Hepatocyte (in vitro differentiated cells): ENCODE data around the gene KAT2B. TPM values are rescaled to one million over a fixed set of nuclear protein-coding genes. Genes with fewer than 3 reads are reported as not detected.

ENCODE experiments used
- DNase-seq: peaks from one replicate; pipeline ENCODE4 v3.0.0-alpha.2; 2016; ENCODE audit warnings: low spot score
- H2AFZ ChIP-seq: fragments of 200-600 bp; sonication (generic); 2 replicates; pipeline ENCODE4 v1.6.0; 2016; ENCODE audit warnings: antibody characterized with exemption, mild to moderate bottlenecking
- H3K27ac ChIP-seq: fragments of 200-600 bp; sonication (generic); 2 replicates; pipeline ENCODE4 v1.5.1; 2016; ENCODE audit warnings: mild to moderate bottlenecking
- H3K27me3 ChIP-seq: fragments of 200-600 bp; sonication (generic); 2 replicates; pipeline ENCODE4 v1.6.1; 2016
- H3K36me3 ChIP-seq: fragments of 200-600 bp; sonication (generic); replicated peaks from 2 replicates; pipeline ENCODE4 v1.5.1; 2016; ENCODE audit warnings: low read depth; ENCODE audit not compliant: insufficient read depth
- H3K4me1 ChIP-seq: fragments of 200-600 bp; sonication (generic); 2 replicates; pipeline ENCODE4 v1.5.1; 2016; ENCODE audit warnings: mild to moderate bottlenecking, moderate library complexity; ENCODE audit not compliant: insufficient read depth
- H3K4me2 ChIP-seq: fragments of 200-600 bp; sonication (generic); 2 replicates; pipeline ENCODE4 v1.6.0; 2016
- H3K4me3 ChIP-seq: fragments of 200-600 bp; sonication (generic); 2 replicates; pipeline ENCODE4 v1.5.1; 2016; ENCODE audit warnings: mild to moderate bottlenecking
- H3K79me2 ChIP-seq: fragments of 200-600 bp; sonication (generic); 2 replicates; pipeline ENCODE4 v1.6.0; 2017; ENCODE audit warnings: mild to moderate bottlenecking
- H3K9me2 ChIP-seq: fragments of 200-600 bp; sonication (generic); replicated peaks from 2 replicates; pipeline ENCODE4 v1.6.0; 2017; ENCODE audit warnings: mild to moderate bottlenecking; ENCODE audit not compliant: insufficient read depth
- H3K9me3 ChIP-seq: fragments of 200-600 bp; sonication (generic); 2 replicates; pipeline ENCODE4 v1.5.1; 2016; ENCODE audit warnings: low read depth, mild to moderate bottlenecking
- H4K20me1 ChIP-seq: fragments of 200-600 bp; sonication (generic); 2 replicates; pipeline ENCODE4 v1.6.0; 2016; ENCODE audit warnings: mild to moderate bottlenecking; ENCODE audit not compliant: insufficient read depth, poor library complexity, severe bottlenecking
- CTCF ChIP-seq: fragments of 200-600 bp; sonication (generic); IDR thresholded peaks from 2 replicates; pipeline ENCODE4 v1.5.1; 2016; ENCODE audit warnings: antibody characterized with exemption, mild to moderate bottlenecking; ENCODE audit not compliant: poor library complexity
- EZH2 ChIP-seq: fragments of 200-600 bp; sonication (generic); IDR thresholded peaks from 2 replicates; pipeline ENCODE4 v1.6.1; 2016; ENCODE audit warnings: antibody characterized with exemption, mild to moderate bottlenecking, borderline replicate concordance
- EZH2phosphoT487 ChIP-seq: fragments of 200-600 bp; sonication (generic); IDR thresholded peaks from one replicate; pipeline ENCODE4 v1.6.1; 2018; ENCODE audit warnings: antibody characterized with exemption, mild to moderate bottlenecking, low read depth, moderate library complexity; ENCODE audit not compliant: unreplicated experiment, severe bottlenecking
- WGBS: methylation state at CpG from one replicate; pipeline ENCODE4 v1.1.6; 2016; ENCODE audit warnings: low lambda C conversion rate; ENCODE audit errors: missing lambda C conversion rate; 5-methylcytosine and 5-hydroxymethylcytosine counted together
- polyA plus RNA-seq: library from polyadenylated mRNA; unstranded; fragments of >200 nt; fragmentation: Nextera tagmentation; extraction: Ambion mirVana; gene quantifications from 2 replicates; pipeline ENCODE4 v1.2.1, GENCODE V29; 2016
- total RNA-seq: library from RNA; depleted of rRNA; stranded (reverse); fragments of >200 nt; gene quantifications from 2 replicates; pipeline ENCODE4 v1.2.3, GENCODE V29; 2014

KAT2B gene
- total and polyA plus RNA-seq, 2 experiments from 2014 or later, result 11.7 to 13.3 TPM

GRCh38 chr3:20101041-20101440 is 60.8 kb downstream of the KAT2B start:
- no peaks in the 10 kb centered on the region for H4K20me1 ChIP-seq
- no peaks in the 10 kb centered on the region for H3K27me3 ChIP-seq
- H3K36me3 ChIP-seq, result no peaks in the 10 kb centered on the region
- H3K4me1 ChIP-seq, result no peaks in the 10 kb centered on the region
- H3K9me2 ChIP-seq, result no peaks in the 10 kb centered on the region
- H3K4me3 ChIP-seq, result no peak overlapping the region
- H2AFZ ChIP-seq, result no peak overlapping the region
- no peak for DNase-seq
- TF ChIP-seq EZH2 (no peak), CTCF (no peak), EZH2phosphoT487 (no peak)
- 89% methylated on average over 5 of the region's 5 CpGs for WGBS
- no peaks in the 10 kb centered on the region for H3K79me2 ChIP-seq
- H3K4me2 ChIP-seq, result no peak overlapping the region
- no peak overlapping the region for H3K27ac ChIP-seq
- no peaks in the 10 kb centered on the region for H3K9me3 ChIP-seq

- H3K36me3 ChIP-seq, result no peaks in the 10 kb centered on the region
- no peak overlapping the region for H3K4me2 ChIP-seq
- no peaks in the 10 kb centered on the region for H3K9me2 ChIP-seq
- H3K4me3 ChIP-seq, result no peak overlapping the region
- H3K27me3 ChIP-seq, result no peaks in the 10 kb centered on the region
- no peaks in the 10 kb centered on the region for H4K20me1 ChIP-seq
- DNase-seq, result no peak
- WGBS, result 100% methylated on average over 1 of the region's 1 CpG
- no peaks in the 10 kb centered on the region for H3K79me2 ChIP-seq
- no peaks in the 10 kb centered on the region for H3K4me1 ChIP-seq
- TF ChIP-seq CTCF (no peak), EZH2phosphoT487 (no peak), EZH2 (no peak)
- no peaks in the 10 kb centered on the region for H3K9me3 ChIP-seq
- no peak overlapping the region for H2AFZ ChIP-seq
- no peak overlapping the region for H3K27ac ChIP-seq
Measured at GRCh38 chr3:20103731-20104130, 63.5 kb downstream of the KAT2B start.

GRCh38 chr3:20104167-20104661 is 64.0 kb downstream of the KAT2B start:
- Histone ChIP-seq H3K9me3 (no peaks in the 10 kb centered on the region), H3K79me2 (no peaks in the 10 kb centered on the region), H3K4me1 (no peaks in the 10 kb centered on the region), H3K4me3 (no peak overlapping the region), H3K27me3 (no peaks in the 10 kb centered on the region), H4K20me1 (no peaks in the 10 kb centered on the region), H2AFZ (no peak overlapping the region), H3K27ac (no peak overlapping the region), H3K36me3 (no peaks in the 10 kb centered on the region), H3K4me2 (no peak overlapping the region), H3K9me2 (no peaks in the 10 kb centered on the region)
- no peak for TF ChIP-seq EZH2
- WGBS, result 76% methylated on average over 5 of the region's 5 CpGs
- DNase-seq, result no peak

GRCh38 chr3:20105513-20106280 is 65.5 kb downstream of the KAT2B start:
- H3K27me3 ChIP-seq, result no peaks in the 10 kb centered on the region
- TF ChIP-seq EZH2, result no peak
- 81% methylated on average over 7 of the region's 7 CpGs for WGBS

More at GRCh38 chr3:20105513-20106280, 65.5 kb downstream of the KAT2B start:
- Histone ChIP-seq H3K4me2 (no peak overlapping the region), H3K27ac (no peak overlapping the region), H2AFZ (no peak overlapping the region), H3K4me1 (no peaks in the 10 kb centered on the region), H3K79me2 (no peaks in the 10 kb centered on the region), H3K9me2 (no peaks in the 10 kb centered on the region), H3K9me3 (no peaks in the 10 kb centered on the region), H3K36me3 (no peaks in the 10 kb centered on the region), H4K20me1 (no peaks in the 10 kb centered on the region), H3K4me3 (no peak overlapping the region)
- DNase-seq, result no peak
